A549 (cell line): ENCODE measurements around the gene GNG14. TPM values are rescaled to one million over a fixed set of nuclear protein-coding genes. Genes with fewer than 3 reads are reported as not detected.

Source experiments
- ATAC-seq, 2 experiments: fragments of 200-7000 bp in 1 of 2; fragments of >200 bp in 1 of 2; cut with Nextera tagmentation in 1 of 2; cut with Tn5 transposase in 1 of 2; 3 replicates each; pipeline versions ENCODE4 v1.8.0 to v1.9.1; 2018 to 2020; ENCODE audit warnings: mild to moderate bottlenecking in 1 of 2, moderate library complexity in 1 of 2
- CTCF ChIA-PET: fragments of 300-600 bp; sonication (Branson Sonifier 250); formaldehyde crosslinking; extraction: SDS; loops from one replicate; lab custom pipeline; 2021; ENCODE audit warnings: antibody characterized with exemption, inconsistent platforms; lab: Yijun Ruan, JAX
- POLR2A ChIA-PET: fragments of 350-600 bp; formaldehyde crosslinking; extraction: SDS; loops from one replicate; lab custom pipeline; 2021; ENCODE audit warnings: antibody characterized with exemption, inconsistent platforms; lab: Yijun Ruan, JAX
- DNase-seq, 2 experiments: peaks; one replicate each; pipeline versions ENCODE4 v3.0.0 to v3.0.0-alpha.2; 2011 to 2016; ENCODE audit warnings: low read depth in 1 of 2, low spot score in 1 of 2
- FAIRE-seq: peaks from 2 replicates; lab custom pipeline; 2011; peaks lifted over from hg19 to GRCh38; lab: Jason Lieb, UNC
- H3K27ac ChIP-seq, 2 experiments: fragments of >200 bp; sonication (Bioruptor Twin); formaldehyde crosslinking; 3 replicates each; pipeline ENCODE4 v1.5.1; 2016 to 2017
- H3K4me1 ChIP-seq: fragments of >200 bp; sonication (Bioruptor Twin); formaldehyde crosslinking; 3 replicates; pipeline ENCODE4 v1.6.1; 2016
- H3K4me2 ChIP-seq: fragments of >200 bp; sonication (Bioruptor Twin); formaldehyde crosslinking; 3 replicates; pipeline ENCODE4 v1.6.1; 2016
- H3K4me3 ChIP-seq: fragments of >200 bp; sonication (Bioruptor Twin); formaldehyde crosslinking; 3 replicates; pipeline ENCODE4 v1.5.1; 2016
- H3K9me3 ChIP-seq: fragments of >200 bp; sonication (Bioruptor Twin); formaldehyde crosslinking; 3 replicates; pipeline ENCODE4 v1.6.1; 2016
- CHD4 ChIP-seq: fragments of 200-600 bp; sonication (generic); IDR thresholded peaks from 2 replicates; pipeline ENCODE4 v1.6.1; 2016; ENCODE audit warnings: antibody characterized with exemption, mild to moderate bottlenecking, borderline replicate concordance
- PHF8 ChIP-seq: fragments of 200-600 bp; sonication (generic); IDR thresholded peaks from 2 replicates; pipeline ENCODE4 v1.6.1; 2016; ENCODE audit warnings: low read depth, mild to moderate bottlenecking, antibody characterized with exemption, moderate library complexity, borderline replicate concordance
- WGBS: methylation state at CpG from one replicate; pipeline ENCODE4 v1.1.6; 2017; ENCODE audit errors: missing lambda C conversion rate; 5-methylcytosine and 5-hydroxymethylcytosine counted together
- polyA plus RNA-seq, 4 experiments: library from polyadenylated mRNA; depleted of rRNA in 3 of 4; stranded (reverse); fragments of >200 nt; fragmentation: RNase III in 1 of 4; extraction: RNeasy Plus Mini Kit Qiagen cat#74134 plus additional on column Dnase treatment in 1 of 4; gene quantifications; 2 replicates in 3 of 4; 3 replicates in 1 of 4; pipeline ENCODE4 v1.2.3, GENCODE V29; 2011 to 2017
- small RNA-seq, 6 experiments: library from RNA; depleted of rRNA; stranded (forward); fragments of <200 nt; gene quantifications; one replicate each; pipeline ENCODE3, GENCODE V24; 2012

GNG14 gene
- polyA plus RNA-seq, 2 of the 4 experiments (the other 2 are of a cell fraction), result not detected

DNA sequence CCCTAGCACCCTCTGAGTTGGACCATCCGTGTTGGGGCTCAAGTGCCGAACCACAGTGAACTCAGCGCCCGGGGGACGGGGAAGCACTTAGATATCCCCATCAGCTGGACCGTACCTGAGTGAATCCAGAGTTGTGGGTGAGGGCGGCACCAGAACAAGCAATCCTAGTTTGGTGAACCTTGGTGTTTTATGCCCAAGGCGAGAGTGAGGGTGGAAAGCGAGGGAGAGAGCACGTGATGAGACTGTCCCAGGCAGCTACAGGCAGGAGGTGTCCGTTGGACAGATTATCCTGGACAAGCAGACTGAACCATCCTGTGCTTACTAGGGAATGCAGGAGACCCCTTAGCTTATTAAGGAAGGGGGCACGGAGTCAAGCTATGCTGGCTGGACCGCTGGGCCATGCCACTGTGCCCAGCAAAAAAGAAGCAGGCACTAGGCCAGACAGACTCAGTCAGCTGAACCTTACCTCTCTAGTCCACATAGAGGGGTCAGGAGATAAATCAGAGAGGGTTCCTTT, 50.1 kb downstream of the GNG14 start:
- ATAC-seq, result no peak
- Histone ChIP-seq H3K4me1 (peaks cover 18% of the 10 kb centered on the region), H3K27ac (peak overlapping the region; percentile 86 to 88), H3K4me3 (peak overlapping the region; percentile 78), H3K4me2 (peak overlapping the region; percentile 98), H3K9me3 (no peaks in the 10 kb centered on the region)
- ChIA-PET CTCF (interaction anchor here (1.0 to 38.2 kb wide), 4 partner anchors 14 to 110 kb away, joined by 3 to 725 read pairs (median 10); partner anchors contain the start of genes HOOK2 and TNPO2), POLR2A (interaction anchor here (0.9 to 1.5 kb wide), 2 partner anchors 40 to 55 kb away, joined by 3 read pairs; no protein-coding TSS in a partner anchor)
- TF ChIP-seq PHF8 (0 out of 2 replicates have a peak, but pooled peaks have one; percentile 40), CHD4 (no peak)
- no peak for FAIRE-seq
- 24% methylated on average over 8 of the region's 13 CpGs for WGBS
- no peak for DNase-seq

Small RNAs within 50 kb of the gene (small RNA-seq; reads per million reads assigned to genes)
- gene SNORD41, result 0 to 29.7 (median 3.2) reads per million in 6 experiments

Other genes starting within 250 kb of the GNG14 start
- 1.0 and 1.1 TPM in 2 replicates for gene ZNF443, start 247.0 kb upstream of the GNG14 start, polyA plus RNA-seq (2011; rRNA removed)
- 1.0 to 1.1 TPM (median 1.1 TPM) in 3 replicates for gene ZNF443, start 247.0 kb upstream of the GNG14 start, polyA plus RNA-seq (2017; fragmentation: RNase III; extraction: RNeasy Plus Mini Kit Qiagen cat#74134 plus additional on column Dnase treatment)
- 0.01 TPM in 1 of 2 replicates, not detected in the other for gene ZNF709, start 203.2 kb upstream of the GNG14 start, polyA plus RNA-seq (2011; rRNA removed)
- 0.04 to 0.10 TPM in 2 of 3 replicates, not detected in the other for gene ZNF709, start 203.2 kb upstream of the GNG14 start, polyA plus RNA-seq (2017; fragmentation: RNase III; extraction: RNeasy Plus Mini Kit Qiagen cat#74134 plus additional on column Dnase treatment)
- gene ZNF564, start 136.5 kb upstream of the GNG14 start, polyA plus RNA-seq (2011; rRNA removed), result 2.5 and 3.0 TPM in 2 replicates
- gene ZNF564, start 136.5 kb upstream of the GNG14 start, polyA plus RNA-seq (2017; fragmentation: RNase III; extraction: RNeasy Plus Mini Kit Qiagen cat#74134 plus additional on column Dnase treatment), result 1.6 to 1.9 TPM (median 1.8 TPM) in 3 replicates
- gene ZNF490, start 77.2 kb upstream of the GNG14 start, polyA plus RNA-seq (2011; rRNA removed), result 2.4 and 2.5 TPM in 2 replicates
- 0.57 to 0.85 TPM (median 0.79 TPM) in 3 replicates for gene ZNF490, start 77.2 kb upstream of the GNG14 start, polyA plus RNA-seq (2017; fragmentation: RNase III; extraction: RNeasy Plus Mini Kit Qiagen cat#74134 plus additional on column Dnase treatment)
- 7.1 and 8.0 TPM in 2 replicates for gene ZNF791, start 77.1 kb upstream of the GNG14 start, polyA plus RNA-seq (2011; rRNA removed)
- 4.5 to 4.6 TPM (median 4.5 TPM) in 3 replicates for gene ZNF791, start 77.1 kb upstream of the GNG14 start, polyA plus RNA-seq (2017; fragmentation: RNase III; extraction: RNeasy Plus Mini Kit Qiagen cat#74134 plus additional on column Dnase treatment)
- gene MAN2B1, start 21.3 kb upstream of the GNG14 start, polyA plus RNA-seq (2011; rRNA removed), result 13.0 and 14.4 TPM in 2 replicates
- 15.4 to 16.3 TPM (median 15.9 TPM) in 3 replicates for gene MAN2B1, start 21.3 kb upstream of the GNG14 start, polyA plus RNA-seq (2017; fragmentation: RNase III; extraction: RNeasy Plus Mini Kit Qiagen cat#74134 plus additional on column Dnase treatment)
- gene WDR83, start 21.2 kb upstream of the GNG14 start, polyA plus RNA-seq (2011; rRNA removed), result 4.3 and 4.8 TPM in 2 replicates
- 11.1 to 13.7 TPM (median 11.4 TPM) in 3 replicates for gene WDR83, start 21.2 kb upstream of the GNG14 start, polyA plus RNA-seq (2017; fragmentation: RNase III; extraction: RNeasy Plus Mini Kit Qiagen cat#74134 plus additional on column Dnase treatment)
- gene DHPS, start 6.1 kb upstream of the GNG14 start, polyA plus RNA-seq (2011; rRNA removed), result 63.7 and 71.9 TPM in 2 replicates
- gene DHPS, start 6.1 kb upstream of the GNG14 start, polyA plus RNA-seq (2017; fragmentation: RNase III; extraction: RNeasy Plus Mini Kit Qiagen cat#74134 plus additional on column Dnase treatment), result 55.3 to 58.3 TPM (median 57.8 TPM) in 3 replicates
- 5.7 and 6.9 TPM in 2 replicates for gene FBXW9, start 8.6 kb downstream of the GNG14 start, polyA plus RNA-seq (2011; rRNA removed)
- 7.3 to 8.1 TPM (median 8.0 TPM) in 3 replicates for gene FBXW9, start 8.6 kb downstream of the GNG14 start, polyA plus RNA-seq (2017; fragmentation: RNase III; extraction: RNeasy Plus Mini Kit Qiagen cat#74134 plus additional on column Dnase treatment)
- gene TNPO2, start 35.9 kb downstream of the GNG14 start, polyA plus RNA-seq (2011; rRNA removed), result 33.7 and 38.0 TPM in 2 replicates
- gene TNPO2, start 35.9 kb downstream of the GNG14 start, polyA plus RNA-seq (2017; fragmentation: RNase III; extraction: RNeasy Plus Mini Kit Qiagen cat#74134 plus additional on column Dnase treatment), result 39.8 to 42.5 TPM (median 41.0 TPM) in 3 replicates
- gene TRIR, start 46.7 kb downstream of the GNG14 start, polyA plus RNA-seq (2011; rRNA removed), result 105 and 137 TPM in 2 replicates
- 144 to 154 TPM (median 152 TPM) in 3 replicates for gene TRIR, start 46.7 kb downstream of the GNG14 start, polyA plus RNA-seq (2017; fragmentation: RNase III; extraction: RNeasy Plus Mini Kit Qiagen cat#74134 plus additional on column Dnase treatment)
- gene GET3, start 49.5 kb downstream of the GNG14 start, polyA plus RNA-seq (2011; rRNA removed), result 84.9 and 87.0 TPM in 2 replicates
- 82.7 to 96.7 TPM (median 91.7 TPM) in 3 replicates for gene GET3, start 49.5 kb downstream of the GNG14 start, polyA plus RNA-seq (2017; fragmentation: RNase III; extraction: RNeasy Plus Mini Kit Qiagen cat#74134 plus additional on column Dnase treatment)
- gene BEST2, start 63.8 kb downstream of the GNG14 start, polyA plus RNA-seq (2011; rRNA removed), result not detected in 2 replicates
- gene BEST2, start 63.8 kb downstream of the GNG14 start, polyA plus RNA-seq (2017; fragmentation: RNase III; extraction: RNeasy Plus Mini Kit Qiagen cat#74134 plus additional on column Dnase treatment), result not detected in 3 replicates
- 8.3 and 10.1 TPM in 2 replicates for gene HOOK2, start 87.6 kb downstream of the GNG14 start, polyA plus RNA-seq (2011; rRNA removed)
- 18.5 to 24.6 TPM (median 21.5 TPM) in 3 replicates for gene HOOK2, start 87.6 kb downstream of the GNG14 start, polyA plus RNA-seq (2017; fragmentation: RNase III; extraction: RNeasy Plus Mini Kit Qiagen cat#74134 plus additional on column Dnase treatment)
- gene JUNB, start 103.5 kb downstream of the GNG14 start, polyA plus RNA-seq (2011; rRNA removed), result 72.5 and 94.7 TPM in 2 replicates
- gene JUNB, start 103.5 kb downstream of the GNG14 start, polyA plus RNA-seq (2017; fragmentation: RNase III; extraction: RNeasy Plus Mini Kit Qiagen cat#74134 plus additional on column Dnase treatment), result 47.2 to 57.7 TPM (median 55.6 TPM) in 3 replicates
- gene PRDX2, start 113.8 kb downstream of the GNG14 start, polyA plus RNA-seq (2011; rRNA removed), result 0.48 and 0.57 TPM in 2 replicates
- gene PRDX2, start 113.8 kb downstream of the GNG14 start, polyA plus RNA-seq (2017; fragmentation: RNase III; extraction: RNeasy Plus Mini Kit Qiagen cat#74134 plus additional on column Dnase treatment), result 0.49 to 0.91 TPM (median 0.84 TPM) in 3 replicates
- gene THSD8, start 114.1 kb downstream of the GNG14 start, polyA plus RNA-seq (2011; rRNA removed), result 4.9 and 10.7 TPM in 2 replicates
- not detected in 3 replicates for gene THSD8, start 114.1 kb downstream of the GNG14 start, polyA plus RNA-seq (2017; fragmentation: RNase III; extraction: RNeasy Plus Mini Kit Qiagen cat#74134 plus additional on column Dnase treatment)
- 27.2 and 37.2 TPM in 2 replicates for gene RNASEH2A, start 118.6 kb downstream of the GNG14 start, polyA plus RNA-seq (2011; rRNA removed)
- gene RNASEH2A, start 118.6 kb downstream of the GNG14 start, polyA plus RNA-seq (2017; fragmentation: RNase III; extraction: RNeasy Plus Mini Kit Qiagen cat#74134 plus additional on column Dnase treatment), result 40.7 to 45.5 TPM (median 41.7 TPM) in 3 replicates
- 0.09 TPM in 1 of 2 replicates, not detected in the other for gene RTBDN, start 146.6 kb downstream of the GNG14 start, polyA plus RNA-seq (2011; rRNA removed)
- gene RTBDN, start 146.6 kb downstream of the GNG14 start, polyA plus RNA-seq (2017; fragmentation: RNase III; extraction: RNeasy Plus Mini Kit Qiagen cat#74134 plus additional on column Dnase treatment), result 0.14 to 0.36 TPM (median 0.25 TPM) in 3 replicates
- 1.4 and 1.8 TPM in 2 replicates for gene MAST1, start 150.5 kb downstream of the GNG14 start, polyA plus RNA-seq (2011; rRNA removed)
- 1.8 to 3.0 TPM (median 2.2 TPM) in 3 replicates for gene MAST1, start 150.5 kb downstream of the GNG14 start, polyA plus RNA-seq (2017; fragmentation: RNase III; extraction: RNeasy Plus Mini Kit Qiagen cat#74134 plus additional on column Dnase treatment)
- gene DNASE2, start 193.5 kb downstream of the GNG14 start, polyA plus RNA-seq (2011; rRNA removed), result 15.7 and 22.9 TPM in 2 replicates
- gene DNASE2, start 193.5 kb downstream of the GNG14 start, polyA plus RNA-seq (2017; fragmentation: RNase III; extraction: RNeasy Plus Mini Kit Qiagen cat#74134 plus additional on column Dnase treatment), result 19.9 to 24.9 TPM (median 24.6 TPM) in 3 replicates
- not detected in 2 replicates for gene KLF1, start 199.2 kb downstream of the GNG14 start, polyA plus RNA-seq (2011; rRNA removed)
- not detected in 3 replicates for gene KLF1, start 199.2 kb downstream of the GNG14 start, polyA plus RNA-seq (2017; fragmentation: RNase III; extraction: RNeasy Plus Mini Kit Qiagen cat#74134 plus additional on column Dnase treatment)
- gene GCDH, start 203.2 kb downstream of the GNG14 start, polyA plus RNA-seq (2011; rRNA removed), result 8.0 and 8.8 TPM in 2 replicates
- 14.9 to 18.8 TPM (median 15.2 TPM) in 3 replicates for gene GCDH, start 203.2 kb downstream of the GNG14 start, polyA plus RNA-seq (2017; fragmentation: RNase III; extraction: RNeasy Plus Mini Kit Qiagen cat#74134 plus additional on column Dnase treatment)
- gene SYCE2, start 231.3 kb downstream of the GNG14 start, polyA plus RNA-seq (2011; rRNA removed), result 0.13 and 0.41 TPM in 2 replicates
- 0.25 to 0.40 TPM (median 0.39 TPM) in 3 replicates for gene SYCE2, start 231.3 kb downstream of the GNG14 start, polyA plus RNA-seq (2017; fragmentation: RNase III; extraction: RNeasy Plus Mini Kit Qiagen cat#74134 plus additional on column Dnase treatment)
- 18.1 and 20.1 TPM in 2 replicates for gene FARSA, start 245.7 kb downstream of the GNG14 start, polyA plus RNA-seq (2011; rRNA removed)
- gene FARSA, start 245.7 kb downstream of the GNG14 start, polyA plus RNA-seq (2017; fragmentation: RNase III; extraction: RNeasy Plus Mini Kit Qiagen cat#74134 plus additional on column Dnase treatment), result 57.4 to 62.2 TPM (median 58.7 TPM) in 3 replicates